Urothelium cell line (cell line): ENCODE results near the gene DALRD3.

Source experiments
- DNase-seq: peaks from one replicate; pipeline ENCODE4 v3.0.0; 2011; ENCODE audit warnings: low spot score, mixed read lengths
- FAIRE-seq: peaks from 2 replicates; lab custom pipeline; 2011; peaks lifted over from hg19 to GRCh38; lab: Jason Lieb, UNC

Gene DALRD3, protein sequence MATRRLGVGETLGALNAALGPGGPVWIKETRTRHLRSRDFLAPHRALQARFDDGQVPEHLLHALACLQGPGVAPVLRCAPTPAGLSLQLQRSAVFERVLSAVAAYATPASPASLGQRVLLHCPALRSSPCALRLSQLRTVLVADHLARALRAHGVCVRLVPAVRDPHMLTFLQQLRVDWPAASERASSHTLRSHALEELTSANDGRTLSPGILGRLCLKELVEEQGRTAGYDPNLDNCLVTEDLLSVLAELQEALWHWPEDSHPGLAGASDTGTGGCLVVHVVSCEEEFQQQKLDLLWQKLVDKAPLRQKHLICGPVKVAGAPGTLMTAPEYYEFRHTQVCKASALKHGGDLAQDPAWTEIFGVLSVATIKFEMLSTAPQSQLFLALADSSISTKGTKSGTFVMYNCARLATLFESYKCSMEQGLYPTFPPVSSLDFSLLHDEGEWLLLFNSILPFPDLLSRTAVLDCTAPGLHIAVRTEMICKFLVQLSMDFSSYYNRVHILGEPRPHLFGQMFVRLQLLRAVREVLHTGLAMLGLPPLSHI

DNA sequence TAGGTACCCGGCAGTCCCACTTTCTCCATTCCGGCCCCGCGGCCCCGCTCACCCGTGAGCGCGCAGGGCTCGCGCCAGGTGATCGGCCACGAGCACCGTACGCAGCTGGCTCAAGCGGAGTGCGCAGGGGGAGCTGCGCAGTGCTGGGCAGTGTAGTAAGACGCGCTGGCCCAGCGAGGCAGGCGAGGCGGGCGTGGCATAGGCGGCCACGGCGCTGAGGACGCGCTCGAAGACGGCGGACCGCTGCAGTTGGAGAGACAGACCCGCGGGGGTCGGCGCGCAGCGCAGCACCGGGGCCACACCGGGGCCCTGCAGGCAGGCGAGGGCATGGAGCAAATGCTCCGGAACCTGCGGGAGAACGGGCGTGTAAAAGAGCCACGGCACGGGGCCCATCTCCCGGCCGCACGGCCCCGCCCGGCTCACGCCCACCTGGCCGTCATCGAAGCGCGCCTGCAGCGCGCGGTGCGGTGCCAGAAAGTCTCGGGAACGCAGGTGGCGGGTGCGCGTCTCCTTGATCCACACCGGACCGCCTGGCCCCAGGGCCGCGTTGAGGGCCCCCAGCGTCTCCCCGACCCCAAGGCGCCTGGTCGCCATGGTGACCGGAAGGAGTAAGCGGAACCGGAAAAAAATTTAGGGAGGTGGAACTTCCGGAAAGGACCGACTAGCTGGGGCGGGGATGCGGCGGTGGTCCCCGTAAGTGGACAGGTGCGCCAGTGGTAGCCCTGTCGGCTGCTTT, at the start of gene DALRD3:
TSS of gene DALRD3 (minus strand) at position 610 of the 736 bp plus-strand sequence. CDS start at position 594, 16 bp downstream.
- peak; percentile 62 for FAIRE-seq
- peak; percentile 70 for DNase-seq

DNA sequence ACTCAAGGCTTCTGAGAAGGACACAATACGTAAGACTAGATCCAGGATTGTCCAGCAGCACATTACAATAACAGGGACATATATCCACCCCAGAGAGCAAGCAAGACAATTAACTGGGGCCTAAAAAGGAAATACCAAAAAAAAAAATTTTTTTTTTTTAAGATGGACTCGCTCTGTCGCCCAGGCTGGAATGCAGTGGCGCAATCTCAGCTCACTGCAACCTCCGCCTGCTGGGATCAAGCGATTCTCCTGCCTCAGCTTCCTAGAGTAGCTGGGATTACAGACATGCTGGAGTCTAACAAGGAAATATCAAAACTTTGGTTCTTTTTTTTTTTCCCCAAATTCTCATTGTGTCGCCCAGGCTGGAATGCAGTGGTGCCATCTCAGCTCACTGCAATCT, 39.6 kb upstream of the DALRD3 start:
- FAIRE-seq (no peak), DNase-seq (no peak)

DNA sequence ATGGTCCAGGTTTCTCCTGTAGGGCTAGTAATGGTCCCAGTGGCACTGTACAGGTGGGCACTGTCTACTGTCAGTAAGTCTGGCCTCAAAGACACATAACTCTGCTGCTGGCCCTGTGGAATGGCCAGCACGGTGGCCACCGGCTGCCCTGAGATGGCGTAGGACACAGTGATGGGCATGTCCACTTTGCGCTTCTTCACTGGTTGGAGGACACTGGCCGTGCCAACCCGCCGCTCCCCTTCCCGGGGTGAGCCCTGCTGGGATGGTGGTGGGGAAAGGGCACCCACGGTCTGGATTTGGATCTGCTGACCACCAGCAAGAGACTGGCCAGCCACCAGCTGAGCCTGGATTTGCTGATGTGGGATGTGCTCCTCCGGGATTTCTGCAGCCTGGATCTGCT, 38.9 kb upstream of the DALRD3 start:
- FAIRE-seq (no peak), DNase-seq (no peak)

DNA sequence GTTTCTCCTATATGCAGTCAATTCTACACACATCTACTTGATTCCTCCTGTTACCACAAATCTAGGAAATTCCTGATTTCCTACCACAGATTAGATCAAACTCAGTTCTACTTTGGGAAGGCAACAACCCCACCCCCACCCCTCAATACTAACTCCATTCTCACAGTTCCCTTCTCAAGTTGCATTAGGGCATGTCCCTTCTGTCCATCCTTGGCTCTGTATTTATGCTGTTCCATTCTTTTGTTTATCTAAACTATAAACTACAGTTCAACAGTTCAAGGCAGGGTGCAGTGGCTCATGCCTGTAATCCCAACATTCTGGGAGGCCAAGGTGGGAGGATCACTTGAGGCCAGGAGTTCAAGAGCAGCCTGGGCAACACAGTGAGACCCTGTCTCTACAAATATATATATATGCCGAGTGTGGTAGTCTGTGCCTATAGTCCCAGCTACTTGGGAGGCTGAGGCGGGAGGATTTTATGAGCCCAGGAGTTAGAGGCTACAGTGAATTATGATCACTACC, 36.0 kb upstream of the DALRD3 start:
- FAIRE-seq (no peak), DNase-seq (no peak)

DNA sequence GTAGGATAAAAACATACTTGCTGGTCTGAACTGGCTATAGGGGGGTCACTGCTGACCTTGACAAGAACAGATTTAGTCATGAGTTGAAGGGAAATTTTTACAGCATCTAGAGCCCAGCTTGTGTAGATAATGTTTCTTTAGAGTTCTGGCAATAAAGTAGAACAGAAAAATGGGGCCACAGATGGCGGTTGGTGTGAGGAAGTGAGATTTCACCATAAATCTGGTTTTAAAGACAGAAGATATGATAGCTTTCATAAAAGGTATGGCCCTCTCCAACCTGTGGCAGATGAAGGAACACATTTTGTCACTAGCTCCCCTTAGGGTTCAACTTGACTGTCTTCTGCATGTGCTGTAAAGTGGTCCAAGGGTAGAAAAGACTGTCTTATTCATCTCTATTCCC, 35.2 kb upstream of the DALRD3 start:
- no peak for FAIRE-seq
- no peak for DNase-seq

DNA sequence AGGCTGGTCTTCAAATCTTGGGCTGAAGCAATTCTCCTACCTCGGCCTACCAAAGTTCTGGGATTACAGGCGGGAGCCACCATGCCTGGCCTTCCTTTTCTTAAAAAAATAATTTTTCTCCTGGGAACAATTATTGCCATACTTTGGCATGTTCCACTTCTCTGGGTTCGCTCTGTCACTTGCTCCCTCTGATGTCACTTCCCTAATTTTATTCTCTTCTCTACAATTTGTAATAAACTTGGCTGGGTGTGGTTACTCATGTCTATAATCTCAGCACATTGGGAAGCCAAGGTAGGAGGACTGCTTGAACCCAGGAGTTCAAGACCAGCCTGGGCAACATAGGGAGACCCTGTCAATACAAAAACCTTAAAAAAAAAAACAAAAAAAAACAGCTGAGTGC, 16.9 kb upstream of the DALRD3 start:
- no peak for FAIRE-seq
- DNase-seq: no peak

DNA sequence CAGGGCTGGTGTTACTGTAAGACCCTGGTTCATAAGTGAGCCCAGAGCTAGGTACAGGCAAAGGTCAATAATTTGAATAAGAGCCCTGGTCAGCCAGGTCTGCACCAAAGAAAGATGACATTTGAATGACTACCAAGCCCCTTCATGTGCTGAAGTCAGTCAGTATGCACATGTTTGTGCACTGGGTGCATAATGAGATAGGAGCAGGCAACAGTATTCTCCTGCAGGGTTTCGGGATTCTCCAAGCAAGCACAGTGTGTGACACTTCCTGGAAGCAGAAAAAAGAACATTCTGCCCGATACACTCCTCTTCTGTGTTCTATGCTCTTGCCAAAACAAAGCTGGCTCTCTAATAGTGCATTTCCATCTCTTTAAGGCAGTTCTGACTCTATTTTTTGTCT, 16.3 kb upstream of the DALRD3 start:
- FAIRE-seq (no peak), DNase-seq (no peak)

DNA sequence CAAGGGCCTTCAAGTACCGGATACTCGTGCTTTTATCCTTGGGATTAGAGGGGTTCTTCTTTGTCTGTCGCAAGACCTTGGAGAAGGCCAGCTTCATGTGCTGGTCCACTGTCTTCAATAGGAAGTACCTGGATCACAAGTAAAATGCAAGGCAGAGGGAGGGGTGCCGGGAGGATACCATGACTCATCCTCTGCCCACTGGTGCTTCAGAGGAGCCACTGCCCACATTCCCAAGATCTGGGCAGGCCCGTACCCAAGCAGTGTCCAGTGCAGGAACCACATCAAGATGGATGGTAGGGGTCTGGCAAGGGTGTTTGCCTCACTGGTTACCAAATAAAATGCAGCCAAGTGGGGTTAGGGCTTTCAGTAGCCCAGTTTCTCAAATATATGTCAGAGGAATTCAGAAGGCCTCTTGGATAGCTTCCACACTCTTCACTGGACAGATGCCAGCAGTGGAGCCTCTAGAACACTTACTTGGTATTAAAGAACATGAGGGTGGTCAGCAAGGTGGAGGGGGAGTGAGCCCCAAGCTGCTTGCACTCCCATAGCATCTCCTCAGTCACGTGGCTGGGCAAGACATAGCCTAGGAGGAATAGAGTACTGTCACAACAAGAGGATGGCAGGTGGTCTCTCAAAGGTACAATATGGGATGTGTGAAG, 14.4 kb upstream of the DALRD3 start:
- no peak for FAIRE-seq
- no peak for DNase-seq

DNA sequence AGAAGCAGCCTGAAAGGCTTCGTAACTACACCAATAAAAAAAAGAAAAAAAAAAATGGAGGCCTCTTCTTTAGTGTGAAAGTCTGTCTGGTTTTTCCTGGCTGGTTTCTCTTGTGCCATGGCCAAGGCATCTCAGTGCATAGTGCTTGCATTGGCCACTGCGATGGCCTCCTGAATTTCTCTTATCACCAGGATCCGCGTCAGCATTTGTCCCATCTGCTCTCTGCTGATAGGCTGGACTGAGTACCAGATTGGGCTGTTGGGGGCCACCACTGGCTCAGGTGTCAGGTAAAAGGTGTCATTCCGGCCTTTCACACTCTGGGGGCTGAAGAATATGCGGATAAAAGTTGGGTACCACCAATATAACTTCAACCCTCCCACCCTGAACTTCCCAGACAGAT, 11.9 kb upstream of the DALRD3 start:
- FAIRE-seq (no peak), DNase-seq (no peak)

DNA sequence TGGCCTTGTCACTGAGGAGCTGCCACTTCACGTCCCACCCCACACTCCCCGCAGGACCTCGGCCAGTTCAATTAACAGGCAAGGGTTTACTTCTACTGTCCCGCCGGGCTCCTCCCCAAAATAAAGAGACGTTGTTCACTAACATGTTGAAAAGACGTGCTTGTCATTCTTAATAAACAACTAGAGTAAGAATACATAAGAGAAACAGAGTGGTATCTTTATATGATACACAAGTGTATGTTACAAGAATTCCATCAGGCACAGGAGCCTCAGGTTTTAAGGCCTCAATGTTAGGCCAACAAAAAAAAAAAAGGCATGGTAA, 11.1 kb upstream of the DALRD3 start:
- FAIRE-seq (no peak), DNase-seq (no peak)

DNA sequence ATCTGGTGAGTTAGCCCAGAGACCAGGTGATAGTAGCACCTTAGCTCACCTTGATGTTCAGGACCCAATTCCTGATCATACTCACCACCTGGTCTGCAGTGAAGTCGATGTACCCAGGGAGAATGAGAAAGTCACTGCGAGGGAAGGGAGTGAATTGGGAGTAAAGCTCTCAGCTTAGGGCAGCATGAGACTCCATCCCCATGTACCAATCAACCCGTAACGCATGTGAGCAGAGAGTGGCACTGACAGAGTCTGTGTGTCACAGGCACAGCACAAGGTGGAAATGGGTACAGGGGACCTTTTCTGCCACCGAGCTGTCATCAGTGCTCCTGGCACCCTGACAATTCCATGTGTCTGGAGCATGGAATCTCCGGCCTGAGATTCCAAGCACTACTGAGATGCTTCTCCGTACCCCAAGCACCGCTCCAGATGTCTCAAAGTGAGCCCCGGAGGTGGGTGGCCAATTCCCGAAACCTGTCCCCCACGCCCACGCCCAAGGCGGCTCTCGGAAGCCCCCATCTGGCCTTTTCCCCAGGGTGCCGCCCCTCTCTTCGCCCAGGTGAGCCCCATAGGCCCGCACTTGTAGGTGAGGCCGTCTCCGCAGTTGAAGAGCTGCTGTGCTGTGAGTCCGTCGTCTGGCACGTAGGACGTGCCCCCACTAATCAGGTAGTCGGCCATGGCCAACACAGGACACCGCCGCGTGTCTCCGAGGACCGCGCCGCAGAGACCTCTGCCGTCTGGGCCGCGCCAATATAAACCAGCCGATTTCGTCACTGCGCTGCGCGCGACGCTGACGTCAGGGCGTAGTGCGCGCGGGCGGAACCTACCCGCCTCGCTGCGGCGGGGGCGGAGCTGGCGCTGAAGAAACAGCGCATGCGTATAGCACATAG, 10.5 kb upstream of the DALRD3 start, which contains the start of gene IMPDH2:
TSS of gene IMPDH2 (minus strand) at position 726 of the 890 bp plus-strand sequence. CDS start at position 678, 48 bp downstream.
- FAIRE-seq (peak; percentile 99), DNase-seq (peak; percentile 94)

DNA sequence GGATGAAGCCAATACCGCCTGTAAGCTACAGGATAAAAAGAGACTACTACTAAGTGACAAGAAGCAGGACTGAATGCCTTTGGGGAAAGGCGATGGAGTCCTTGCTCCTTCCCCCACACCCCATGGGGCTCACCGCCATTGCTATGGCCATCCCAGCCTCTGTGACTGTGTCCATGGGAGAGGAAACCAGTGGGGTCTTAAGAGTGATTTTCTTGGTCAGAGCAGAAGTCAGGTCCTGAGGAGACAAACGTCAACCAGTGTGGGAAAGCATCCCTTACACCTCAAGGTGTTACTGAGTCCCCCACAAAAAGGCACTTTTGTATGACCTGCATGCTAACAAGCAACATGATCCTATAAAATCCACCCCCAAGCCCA, 9.9 kb upstream of the DALRD3 start:
- no peak for FAIRE-seq
- DNase-seq: no peak

DNA sequence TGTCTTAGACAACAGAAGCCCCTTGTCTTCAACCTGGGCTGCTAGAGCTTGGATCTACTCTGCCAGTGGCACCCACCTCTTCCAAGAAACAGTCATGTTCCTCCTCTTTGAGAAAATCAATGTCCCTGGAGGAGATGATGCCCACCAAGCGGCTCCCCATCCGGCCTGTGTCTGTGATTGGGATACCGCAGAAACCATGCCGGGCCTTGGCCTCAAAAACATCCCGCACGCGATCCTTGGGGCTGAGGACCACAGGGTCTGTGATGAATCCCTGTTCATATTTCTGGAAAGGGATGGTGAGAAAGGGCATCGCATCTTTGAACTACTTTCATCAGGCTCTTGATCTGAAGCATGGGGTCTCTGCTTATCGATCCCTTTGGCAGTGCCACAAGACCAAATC, 9.3 kb upstream of the DALRD3 start:
- DNase-seq (no peak), FAIRE-seq (no peak)

DNA sequence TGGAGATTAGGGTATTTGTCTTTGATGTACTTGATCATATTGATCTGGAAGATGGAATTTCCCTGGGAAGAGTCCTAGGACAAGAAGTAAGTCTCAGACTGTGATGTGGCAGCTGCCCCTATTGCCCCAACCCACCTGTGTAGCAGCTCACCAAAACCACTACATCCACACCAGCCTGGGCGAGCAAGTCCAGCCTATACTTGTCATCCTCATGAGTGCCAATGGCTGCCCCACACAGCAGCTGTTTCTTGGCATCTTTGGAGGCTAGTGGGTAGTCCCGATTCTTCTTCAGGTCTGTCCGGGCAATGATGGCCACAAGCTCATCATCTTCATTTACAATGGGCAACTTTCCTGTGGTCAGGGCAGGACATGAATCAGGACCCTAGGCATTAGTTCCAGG, 8.2 kb upstream of the DALRD3 start:
- FAIRE-seq (no peak), DNase-seq (no peak)

DNA sequence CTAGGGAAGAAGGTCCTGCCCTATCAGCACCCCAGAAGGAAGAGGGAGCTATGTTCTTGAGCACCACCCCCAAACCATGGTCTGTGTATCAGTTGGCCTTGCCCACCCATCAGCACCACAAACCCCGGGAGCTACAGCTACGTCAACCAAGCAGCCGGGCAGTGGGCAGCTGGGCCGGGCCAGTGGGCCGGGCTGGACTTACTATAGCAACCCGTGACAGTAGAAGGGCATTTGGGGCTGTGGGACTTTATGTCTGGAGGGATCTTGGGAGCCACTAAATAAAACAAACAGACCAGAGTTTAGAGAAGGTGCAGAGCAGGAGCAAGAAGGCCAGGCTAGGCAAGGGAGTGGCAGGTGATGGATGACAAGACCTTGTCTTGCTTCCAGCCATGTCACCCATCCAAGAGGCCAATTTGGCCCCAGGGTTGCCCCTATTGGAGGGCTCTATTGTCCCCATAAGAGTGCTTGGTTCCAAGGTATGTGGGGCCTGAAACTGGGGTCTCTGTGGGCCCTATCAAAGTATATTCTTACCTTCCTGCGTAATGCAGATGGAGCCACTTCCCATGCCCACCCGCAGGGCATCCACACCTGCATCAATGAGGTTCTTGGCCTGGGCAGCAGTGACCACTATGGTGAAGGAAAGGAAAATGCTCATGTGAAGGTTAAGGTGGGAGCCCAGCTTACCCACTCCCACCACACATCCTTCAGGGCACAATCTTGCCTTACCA, 7.6 kb upstream of the DALRD3 start:
- DNase-seq (no peak), FAIRE-seq (no peak)

DNA sequence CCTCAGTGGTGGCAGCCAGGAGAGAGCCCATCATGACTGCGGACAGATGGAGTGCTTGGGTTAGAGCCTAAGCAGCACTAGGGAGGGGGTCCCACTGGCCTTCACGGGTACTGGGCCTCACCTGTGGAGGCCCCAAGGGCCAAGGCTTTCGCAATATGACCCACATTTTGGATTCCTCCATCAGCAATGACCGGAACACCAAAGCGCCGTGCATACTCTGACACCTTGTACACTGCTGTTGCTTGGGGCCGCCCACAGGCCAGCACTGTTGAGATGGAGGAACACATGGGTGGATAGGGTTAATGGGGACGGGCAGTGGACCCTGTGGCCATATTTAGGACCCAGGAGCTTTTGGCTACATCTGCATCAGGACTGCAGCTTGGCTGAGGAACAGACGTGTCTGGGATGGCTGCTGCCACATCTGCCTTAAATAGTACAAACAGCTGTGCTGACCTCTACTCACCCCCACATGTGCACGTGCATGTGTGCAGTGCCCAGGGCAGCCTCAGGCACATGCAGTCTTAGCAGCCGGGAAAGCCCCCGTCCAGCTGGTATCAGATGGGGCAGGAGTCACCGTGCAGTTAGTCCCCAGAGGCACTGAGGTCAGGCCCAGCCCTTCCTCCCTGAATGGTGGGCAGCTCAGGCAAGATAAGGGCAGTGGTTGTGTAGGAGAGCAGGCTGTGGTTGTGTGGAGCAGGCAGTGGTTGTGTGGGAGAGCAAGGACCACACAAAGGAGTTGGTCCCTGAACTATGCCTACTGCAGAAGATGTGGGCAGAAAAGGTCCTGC, 6.8 kb upstream of the DALRD3 start:
- DNase-seq: no peak
- FAIRE-seq: no peak

DNA sequence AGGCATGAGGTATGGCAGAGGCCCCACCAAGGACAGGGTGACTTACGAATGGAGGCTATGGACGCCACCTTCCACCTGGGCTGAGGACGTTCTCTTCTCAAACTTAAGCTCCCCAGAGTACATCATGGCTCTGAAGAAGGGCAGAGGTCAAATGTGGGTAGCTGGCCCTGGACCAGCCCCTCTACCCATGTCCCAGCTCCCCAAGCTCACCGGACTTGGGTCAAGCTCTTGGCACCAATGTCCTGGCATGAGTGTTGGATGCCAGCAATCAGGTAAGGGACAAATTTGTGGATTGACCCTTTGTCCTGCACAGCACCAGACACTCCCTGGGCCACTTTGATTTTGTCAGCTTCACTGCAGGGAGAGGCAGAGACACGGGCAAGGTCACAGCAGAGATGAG, 6.1 kb upstream of the DALRD3 start:
- no peak for FAIRE-seq
- no peak for DNase-seq

DNA sequence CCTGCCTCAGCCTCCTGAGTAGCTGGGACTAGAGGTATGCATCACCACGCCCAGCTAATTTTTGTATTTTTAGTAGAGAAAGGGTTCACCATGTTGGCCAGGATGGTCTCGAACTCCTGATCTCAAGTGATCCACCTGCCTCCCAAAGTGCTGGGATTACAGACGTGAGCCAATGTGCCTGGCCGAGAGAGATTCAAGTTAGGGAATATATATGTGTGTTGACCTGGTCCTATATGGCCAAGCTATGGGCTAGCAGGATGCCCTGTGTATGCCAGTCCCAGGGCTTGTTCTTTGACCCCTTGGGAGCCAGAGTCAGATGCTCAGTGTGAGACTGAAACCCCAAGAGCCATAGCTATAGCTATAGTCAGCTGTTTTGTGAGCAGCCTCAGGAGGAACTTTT, 5.4 kb upstream of the DALRD3 start:
- no peak for DNase-seq
- FAIRE-seq: no peak

DNA sequence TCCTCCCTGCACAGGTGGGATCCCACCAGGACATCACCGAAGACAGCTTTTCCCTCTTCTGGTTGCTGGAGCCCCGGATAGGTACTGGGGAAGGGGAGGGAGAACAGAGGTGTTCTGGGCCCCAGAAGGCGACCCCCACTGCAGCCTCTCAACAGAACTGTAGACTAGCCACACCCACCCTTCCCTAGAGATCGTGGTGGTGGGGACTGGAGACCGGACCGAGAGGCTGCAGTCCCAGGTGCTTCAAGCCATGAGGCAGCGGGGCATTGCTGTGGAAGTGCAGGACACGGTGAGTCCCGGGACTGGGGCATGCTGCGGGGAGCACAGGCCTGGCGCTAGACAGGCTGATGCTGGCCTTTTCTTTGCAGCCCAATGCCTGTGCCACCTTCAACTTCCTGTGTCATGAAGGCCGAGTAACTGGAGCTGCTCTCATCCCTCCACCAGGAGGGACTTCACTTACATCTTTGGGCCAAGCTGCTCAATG, 4.3 kb upstream of the DALRD3 start:
- no peak for DNase-seq
- no peak for FAIRE-seq
